ENCODE results near the gene CTNNA3.

- TF ChIP-seq ATF2 (tag by site-specific recombination; IDR thresholded peaks at IDR 0.05; ENCODE audit: low read depth) (no peak), CTCF (tag by site-specific recombination; IDR thresholded peaks at IDR 0.05) (no peak), BCL6B (tag by site-specific recombination; IDR thresholded peaks at IDR 0.05) (no peak), MYNN (tag by site-specific recombination; IDR thresholded peaks at IDR 0.05; ENCODE audit: borderline replicate concordance) (no peak)
Measured at GRCh38 chr10:66639371-66639770, 1056.6 kb downstream of the CTNNA3 start.
